ENCODE measurements around the gene CAMK2N1. TPM values are rescaled to one million over a fixed set of nuclear protein-coding genes. Genes with fewer than 3 reads are reported as not detected.
A peak's percentile ranks its signal among the peaks of the same experiment; 100 is the strongest.

The CAMK2N1 gene
- polyA plus RNA-seq, 2 of the 4 experiments (the other 2 are of a cell fraction): 49.7 to 56.4 TPM

GRCh38 chr1:20473894-20474293 lies 12.1 kb downstream of the CAMK2N1 start:
- peak overlapping the region; percentile 86 for H3K4me2 ChIP-seq
- WGBS (ENCODE audit: missing lambda C conversion rate): 94% methylated on average over 4 of the region's 4 CpGs
- FAIRE-seq: no peak

GRCh38 chr1:20472860-20473711 lies 12.9 kb downstream of the CAMK2N1 start:
- FAIRE-seq (no peak), DNase-seq (ENCODE audit: low read depth in 1 of 2, low spot score in 1 of 2) (peak; percentile 85 to 87), ATAC-seq (peak; percentile 58 to 66)
- Histone ChIP-seq H3K9me3 (no peaks in the 10 kb centered on the region), H3K4me1 (peaks cover 60% of the 10 kb centered on the region), H3K27ac (peak overlapping the region; percentile 98 to 99), H3K4me2 (peak overlapping the region; percentile 86), H3K4me3 (no peak overlapping the region)
- POLR2A ChIA-PET: interaction anchor here (0.7 to 2.0 kb wide), 3 partner anchors 12 to 39 kb away, joined by 3 to 21 read pairs (median 3); partner anchors contain the start of gene CAMK2N1
- CTCF ChIA-PET: interaction anchor here (0.8 to 2.7 kb wide), 5 partner anchors 11 to 110 kb away, joined by 3 to 15 read pairs (median 5); no protein-coding TSS in a partner anchor
- peak; percentile 67; the same call in 1 of the 2 replicates for TF ChIP-seq KDM1A (IDR thresholded peaks at IDR 0.05; ENCODE audit: low read depth)
- no peak for TF ChIP-seq HMGXB4 (CRISPR knock-in tag; IDR thresholded peaks at IDR 0.05; ENCODE audit: borderline replicate concordance)
- no peak for TF ChIP-seq EHMT2 (IDR thresholded peaks at IDR 0.05; ENCODE audit: low read depth)
- TF ChIP-seq MAX (IDR thresholded peaks at IDR 0.05): peak; percentile 80
- 0 out of 2 replicates have a peak, but pooled peaks have one; percentile 58 for TF ChIP-seq CHD4 (IDR thresholded peaks at IDR 0.05; ENCODE audit: borderline replicate concordance)
- TF ChIP-seq JUN (IDR thresholded peaks at IDR 0.05): peak in 1 of 2 experiments; percentile 47; a peak in 1 of 5 replicates
- TF ChIP-seq POLR2A (IDR thresholded peaks at IDR 0.05; ENCODE audit: low read length): 0 out of 2 replicates have a peak, but pooled peaks have one; percentile 24
- 26% methylated on average over 22 of the region's 28 CpGs for WGBS (ENCODE audit: missing lambda C conversion rate)

More at GRCh38 chr1:20473894-20474293, 12.1 kb downstream of the CAMK2N1 start:
- CTCF ChIA-PET: interaction anchor here (0.8 to 2.7 kb wide), 4 partner anchors 10 to 43 kb away, joined by 4 to 15 read pairs (median 6); no protein-coding TSS in a partner anchor
- ATAC-seq (no peak), DNase-seq (ENCODE audit: low read depth in 1 of 2, low spot score in 1 of 2) (no peak)
- H3K4me1 ChIP-seq: peaks cover 69% of the 10 kb centered on the region
- POLR2A ChIA-PET: interaction anchor here (0.8 to 2.0 kb wide), 2 partner anchors 11 to 16 kb away, joined by 3 to 21 read pairs; partner anchors contain the start of gene CAMK2N1
- TF ChIP-seq CBX2 (IDR thresholded peaks at IDR 0.05; ENCODE audit: borderline replicate concordance, low read depth): no peak
- no peak for TF ChIP-seq NFE2L2 (conservative IDR thresholded peaks at IDR 0.05; ENCODE audit: low read length)
- TF ChIP-seq ZC3H11A (IDR thresholded peaks at IDR 0.05): no peak
- peak overlapping the region; percentile 98 to 99 for H3K27ac ChIP-seq
- H3K4me3 ChIP-seq: no peak overlapping the region
- no peaks in the 10 kb centered on the region for H3K9me3 ChIP-seq

- Histone ChIP-seq H3K9me3 (no peaks in the 10 kb centered on the region), H3K4me3 (no peak overlapping the region), H3K4me2 (no peak overlapping the region), H3K27ac (peak overlapping the region in 1 of 2 experiments; percentile 99; a peak in 3 of 6 replicates), H3K4me1 (peaks cover 51% of the 10 kb centered on the region)
- DNase-seq (ENCODE audit: low read depth in 1 of 2, low spot score in 1 of 2) (no peak), FAIRE-seq (no peak), ATAC-seq (no peak)
- WGBS (ENCODE audit: missing lambda C conversion rate): 74% methylated on average over 4 of the region's 4 CpGs
- ChIA-PET POLR2A (no interaction called here), CTCF (interaction anchor here (0.6 to 2.0 kb wide), 3 partner anchors 11 to 109 kb away, joined by 3 to 5 read pairs (median 3); no protein-coding TSS in a partner anchor)
- TF ChIP-seq RCOR1 (IDR thresholded peaks at IDR 0.05; ENCODE audit: low read depth, low read length) (no peak), ZNF302 (CRISPR knock-in tag; IDR thresholded peaks at IDR 0.05) (no peak), ESRRA (IDR thresholded peaks at IDR 0.05; ENCODE audit: borderline replicate concordance, low read length) (no peak), MAFK (IDR thresholded peaks at IDR 0.05; ENCODE audit: partially characterized antibody) (no peak), HMGXB4 (CRISPR knock-in tag; IDR thresholded peaks at IDR 0.05; ENCODE audit: borderline replicate concordance) (no peak), POLR2AphosphoS2 (conservative IDR thresholded peaks at IDR 0.05; ENCODE audit: low read length) (no peak), ELK1 (IDR thresholded peaks at IDR 0.05; ENCODE audit: low read depth, low read length) (no peak), HOXB13 (CRISPR knock-in tag; IDR thresholded peaks at IDR 0.05; ENCODE audit: low read depth) (no peak), CTCF (IDR thresholded peaks at IDR 0.05) (no peak), CHD4 (IDR thresholded peaks at IDR 0.05; ENCODE audit: borderline replicate concordance) (no peak), ATOH8 (CRISPR knock-in tag; IDR thresholded peaks at IDR 0.05; ENCODE audit: low read depth) (no peak), MYC (IDR thresholded peaks at IDR 0.05; ENCODE audit: borderline replicate concordance, low read length) (no peak), ZSCAN20 (CRISPR knock-in tag; IDR thresholded peaks at IDR 0.05) (no peak), GATA3 (IDR thresholded peaks at IDR 0.05; ENCODE audit: borderline replicate concordance) (no peak)
Measured at GRCh38 chr1:20472121-20472520, 13.9 kb downstream of the CAMK2N1 start.

Measured in A549 (cell line).